HG02852 (cell line): ENCODE data around the gene CACFD1.

ENCODE experiments used
- ATAC-seq: cut with Tn5 transposase; IDR thresholded peaks from one replicate; pipeline ENCODE4 v1.9.1; 2021; ENCODE audit warnings: mild to moderate bottlenecking, moderate library complexity; ENCODE audit not compliant: unreplicated experiment

CACFD1 gene

GRCh38 chr9:133463864-133464615 lies 4.3 kb downstream of the CACFD1 start:
- no peak for ATAC-seq

DNA sequence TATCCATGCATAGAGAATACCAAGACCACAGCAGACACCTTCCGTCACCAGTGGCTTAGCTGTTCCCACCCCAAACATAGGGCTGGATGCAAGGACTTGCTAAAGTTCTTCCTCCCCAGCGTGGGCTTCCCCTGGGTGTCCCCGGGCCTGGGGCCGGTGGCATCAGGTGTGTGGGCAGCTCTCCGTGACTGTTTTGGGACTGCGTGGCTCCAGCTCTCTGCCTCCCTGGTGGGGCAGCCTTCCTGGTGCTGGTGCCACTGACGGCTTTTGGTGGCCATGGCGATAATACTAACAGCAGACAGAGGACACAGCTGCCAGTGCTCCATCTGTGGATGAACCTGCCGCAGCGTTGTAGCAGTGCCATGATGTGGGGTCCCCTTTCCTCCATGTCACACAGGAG lies 4.9 kb downstream of the CACFD1 start:
- no peak for ATAC-seq

- ATAC-seq = no peak
These were observed 6.2 kb downstream of the CACFD1 start for GRCh38 chr9:133465984-133466383.

- ATAC-seq = no peak
These were observed 7.3 kb downstream of the CACFD1 start for GRCh38 chr9:133467101-133467500.

DNA sequence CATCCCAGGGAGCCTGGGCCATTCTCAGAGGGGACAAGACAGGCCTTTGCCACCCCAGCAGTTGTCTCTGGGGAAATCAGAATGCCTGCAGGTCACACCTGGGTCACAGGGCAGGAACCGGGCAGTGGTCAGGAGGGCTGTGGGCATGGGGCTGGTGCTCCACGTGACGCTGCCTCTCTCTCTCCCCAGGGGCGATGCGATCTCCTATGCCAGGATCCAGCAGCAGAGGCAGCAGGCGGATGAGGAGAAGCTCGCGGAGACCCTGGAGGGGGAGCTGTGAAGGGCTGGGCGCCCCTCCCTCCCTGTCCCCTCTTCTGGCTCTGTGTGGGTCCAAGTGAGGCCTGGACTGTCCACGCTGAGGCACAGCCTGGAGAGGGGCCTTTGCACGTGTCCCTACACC lies 8.6 kb downstream of the CACFD1 start:
- ATAC-seq = no peak

GRCh38 chr9:133468777-133469421 lies 9.1 kb downstream of the CACFD1 start:
- ATAC-seq = no peak

GRCh38 chr9:133470427-133470924 lies 10.7 kb downstream of the CACFD1 start:
- no peak for ATAC-seq

GRCh38 chr9:133470988-133471387 lies 11.2 kb downstream of the CACFD1 start:
- ATAC-seq = no peak

GRCh38 chr9:133471551-133472276 lies 11.9 kb downstream of the CACFD1 start:
- ATAC-seq = no peak

DNA sequence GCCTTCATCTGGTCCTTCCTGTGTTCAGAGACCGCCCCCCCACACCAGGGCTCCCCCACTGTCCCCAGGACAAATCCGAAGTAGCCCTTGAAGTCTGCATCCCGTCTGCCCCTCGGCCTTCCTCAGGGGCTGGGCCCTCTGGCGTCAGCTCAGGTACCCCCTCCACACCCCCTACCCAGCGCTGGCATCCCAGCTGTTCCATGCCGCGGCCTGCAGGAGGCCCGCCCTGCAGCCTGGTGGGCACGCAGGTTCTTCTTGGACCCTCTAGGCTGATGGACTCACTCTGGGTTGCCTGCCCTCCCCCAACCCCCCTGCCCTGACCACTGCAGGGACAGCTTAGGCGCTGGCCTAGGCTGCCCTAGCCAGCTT lies 12.5 kb downstream of the CACFD1 start:
- ATAC-seq = no peak

DNA sequence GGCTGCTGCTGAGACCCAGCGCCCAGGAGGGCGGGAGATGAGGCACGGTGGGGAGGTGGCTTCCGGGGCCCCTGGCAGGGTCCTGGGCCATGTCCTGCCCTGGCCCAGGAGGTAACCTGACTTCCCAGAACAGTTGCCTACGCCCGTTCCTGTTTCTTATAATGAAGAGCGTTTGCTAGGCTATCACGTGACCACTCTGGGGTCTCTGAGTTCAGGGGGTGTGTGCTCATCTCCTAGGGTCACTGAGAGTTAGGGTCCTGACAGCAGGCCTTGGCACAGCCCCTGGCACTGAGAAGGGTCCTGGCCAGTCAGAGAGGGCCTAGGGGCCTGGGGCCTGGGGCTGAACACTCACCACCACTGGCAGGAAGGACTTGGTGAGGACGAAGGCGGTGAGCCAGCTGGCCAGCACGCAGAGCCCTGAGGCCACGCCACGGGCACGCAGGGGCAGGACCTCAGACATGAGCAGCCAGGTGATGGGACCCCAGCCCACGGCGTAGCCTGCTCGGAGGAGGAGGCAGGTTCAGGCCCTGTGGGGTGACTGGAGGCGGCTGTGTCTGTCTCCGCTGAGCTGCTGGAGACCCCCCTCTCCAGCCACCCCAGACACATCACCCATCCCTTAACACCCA lies 13.1 kb downstream of the CACFD1 start:
- no peak for ATAC-seq

- ATAC-seq = no peak
These were observed 14.0 kb downstream of the CACFD1 start for GRCh38 chr9:133473743-133474142.

DNA sequence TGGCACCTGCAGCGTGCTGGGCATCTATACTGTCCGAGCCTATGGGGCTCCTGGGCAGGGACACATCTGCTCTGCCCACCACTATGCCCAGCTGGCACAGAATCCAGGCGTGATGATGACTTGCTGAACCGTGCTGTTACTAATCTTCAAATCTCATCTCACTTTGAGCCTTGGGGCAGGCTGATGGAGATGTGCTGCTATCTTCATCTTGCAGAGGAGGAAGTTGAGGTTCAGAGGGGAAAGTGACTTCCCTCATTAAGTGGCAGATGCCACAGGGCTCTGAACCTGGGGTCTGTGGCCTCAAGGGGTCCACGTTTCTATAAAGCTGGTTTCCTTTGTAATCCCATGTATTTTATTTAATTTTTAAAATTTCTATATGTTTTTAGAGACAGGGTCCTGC lies 14.4 kb downstream of the CACFD1 start:
- no peak for ATAC-seq

- ATAC-seq = no peak
These were observed 15.1 kb downstream of the CACFD1 start for GRCh38 chr9:133474853-133475252.

GRCh38 chr9:133475292-133476012 lies 15.7 kb downstream of the CACFD1 start:
- no peak for ATAC-seq

- no peak for ATAC-seq
These were observed 16.5 kb downstream of the CACFD1 start for GRCh38 chr9:133476036-133476931.

- no peak for ATAC-seq
These were observed 17.2 kb downstream of the CACFD1 start for GRCh38 chr9:133476941-133477340.

- ATAC-seq = no peak
These were observed 17.7 kb downstream of the CACFD1 start for GRCh38 chr9:133477461-133477860.

GRCh38 chr9:133477992-133478850 lies 18.4 kb downstream of the CACFD1 start:
- peak; percentile 42 for ATAC-seq
